ENCODE results near the gene ZNF420.
"Not testable (repeated sequence)": the region's sequence is repeated elsewhere in the genome, so short reads cannot be mapped to it uniquely, and the experiment has no call there.

The ZNF420 gene

DNA sequence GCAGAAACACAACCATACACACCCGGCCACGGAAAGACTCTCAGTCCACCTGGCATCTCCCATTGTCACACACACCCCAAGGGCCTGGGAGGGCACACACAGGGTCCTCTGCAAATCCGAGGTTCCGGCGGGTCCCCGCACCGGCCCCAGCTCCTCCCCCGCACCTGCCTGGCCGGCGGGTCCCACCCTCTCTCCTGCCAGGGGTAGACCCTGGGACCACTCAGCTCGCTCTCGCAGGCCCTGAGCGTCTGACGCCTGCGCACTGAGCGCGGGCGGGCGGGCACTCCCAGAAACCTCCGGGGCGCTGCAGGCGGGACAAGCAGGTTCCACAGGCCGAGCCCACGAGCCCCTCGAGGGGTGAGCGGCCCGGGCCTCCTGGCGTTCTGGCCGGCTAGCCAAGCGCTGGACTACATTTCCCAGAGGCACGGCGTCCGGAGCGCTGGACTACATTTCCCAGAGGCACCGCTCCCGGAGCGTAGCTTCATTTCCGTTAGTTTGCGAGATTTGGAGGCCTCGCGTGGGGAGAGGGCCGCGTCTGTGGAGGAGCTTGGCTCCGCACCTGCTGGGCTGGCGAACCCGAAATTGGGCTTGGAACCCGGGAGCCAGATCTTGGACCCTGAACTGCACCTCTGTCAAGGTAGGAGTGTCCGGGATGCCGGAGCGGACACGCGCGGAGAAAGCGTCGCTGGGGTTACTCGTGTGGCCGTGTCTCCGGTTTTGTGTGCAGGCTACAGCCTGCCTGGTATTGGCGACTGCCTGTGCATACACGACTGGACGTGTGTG, at the start of gene ZNF420:
Gene ZNF420 (plus strand): TSS at position 500 of the 783 bp plus-strand sequence. CDS start 10,686 bp downstream, outside the sequence.
- Histone ChIP-seq H3K4me3 (ENCODE audit: low read depth, low read length) (peak within 1 kb of the TSS; percentile 91), H3K9ac (ENCODE audit: low read depth, low read length) (peak within 1 kb of the TSS; percentile 80), H3K9me3 (ENCODE audit: control insufficient read depth, insufficient read depth, low read length) (no peaks in the 10 kb centered on the region), H3K27me3 (ENCODE audit: control insufficient read depth, insufficient read depth, low read length) (no peaks in the 10 kb centered on the region), H3K4me1 (ENCODE audit: control insufficient read depth, insufficient read depth, low read length) (no peaks in the 10 kb centered on the region), H3K36me3 (ENCODE audit: control insufficient read depth, insufficient read depth, low read length) (no peaks in the 10 kb centered on the region)

DNA sequence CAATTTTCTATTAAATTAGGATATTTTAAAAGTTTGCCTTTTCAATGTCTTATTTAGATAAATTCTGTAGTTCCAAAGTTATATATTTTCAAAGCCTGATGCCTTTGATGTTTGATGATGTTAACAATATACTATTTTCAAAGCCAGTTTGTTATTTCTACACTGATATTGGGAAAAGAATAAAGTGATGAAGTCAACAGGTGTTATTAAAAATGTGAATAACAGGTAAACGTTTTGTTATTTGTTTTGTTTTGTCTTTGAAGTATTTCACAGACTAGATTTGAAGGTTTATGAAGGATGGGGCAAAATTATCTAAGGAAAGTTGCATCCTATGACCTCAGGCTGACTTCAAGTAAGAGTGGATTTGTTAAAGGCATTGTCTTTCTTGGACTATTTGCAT, 33.1 kb upstream of the ZNF420 start:
- peaks cover 5% of the 10 kb centered on the region for H3K9me3 ChIP-seq (ENCODE audit: control insufficient read depth, insufficient read depth, low read length)
- no peaks in the 10 kb centered on the region for H3K36me3 ChIP-seq (ENCODE audit: control insufficient read depth, insufficient read depth, low read length)

DNA sequence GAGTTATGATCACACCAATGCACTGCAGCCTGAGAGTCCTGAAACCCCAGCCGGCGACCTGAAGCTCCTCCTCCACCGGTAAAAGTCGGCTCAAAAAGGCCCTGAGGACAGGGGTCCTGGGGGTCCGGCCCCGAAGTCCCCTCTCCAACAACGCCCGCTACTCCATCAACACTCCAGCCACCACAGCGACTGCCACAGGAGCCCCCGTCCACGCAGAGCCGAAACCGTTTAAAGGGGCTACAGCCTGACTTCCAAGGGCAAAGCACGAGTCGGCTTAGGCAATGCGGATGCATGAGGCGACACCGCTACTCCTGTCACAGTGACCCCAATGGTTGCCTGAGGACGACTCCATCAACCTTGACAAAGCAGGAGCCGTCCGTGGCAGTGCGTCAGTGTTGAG, 22.9 kb upstream of the ZNF420 start:
- H3K4me3 ChIP-seq (ENCODE audit: low read depth, low read length) = no peak overlapping the region
- no peaks in the 10 kb centered on the region for H3K27me3 ChIP-seq (ENCODE audit: control insufficient read depth, insufficient read depth, low read length)
- H3K9me3 ChIP-seq (ENCODE audit: control insufficient read depth, insufficient read depth, low read length) = peaks cover 21% of the 10 kb centered on the region
- H3K9ac ChIP-seq (ENCODE audit: low read depth, low read length) = no peak overlapping the region
- no peaks in the 10 kb centered on the region for H3K4me1 ChIP-seq (ENCODE audit: control insufficient read depth, insufficient read depth, low read length)
- H3K36me3 ChIP-seq (ENCODE audit: control insufficient read depth, insufficient read depth, low read length) = no peaks in the 10 kb centered on the region

More for the DNA sequence above, 33.1 kb upstream of the ZNF420 start:
- Histone ChIP-seq H3K27me3 (ENCODE audit: control insufficient read depth, insufficient read depth, low read length) (no peaks in the 10 kb centered on the region), H3K4me3 (ENCODE audit: low read depth, low read length) (no peak overlapping the region), H3K9ac (ENCODE audit: low read depth, low read length) (no peak overlapping the region), H3K4me1 (ENCODE audit: control insufficient read depth, insufficient read depth, low read length) (no peaks in the 10 kb centered on the region)

DNA sequence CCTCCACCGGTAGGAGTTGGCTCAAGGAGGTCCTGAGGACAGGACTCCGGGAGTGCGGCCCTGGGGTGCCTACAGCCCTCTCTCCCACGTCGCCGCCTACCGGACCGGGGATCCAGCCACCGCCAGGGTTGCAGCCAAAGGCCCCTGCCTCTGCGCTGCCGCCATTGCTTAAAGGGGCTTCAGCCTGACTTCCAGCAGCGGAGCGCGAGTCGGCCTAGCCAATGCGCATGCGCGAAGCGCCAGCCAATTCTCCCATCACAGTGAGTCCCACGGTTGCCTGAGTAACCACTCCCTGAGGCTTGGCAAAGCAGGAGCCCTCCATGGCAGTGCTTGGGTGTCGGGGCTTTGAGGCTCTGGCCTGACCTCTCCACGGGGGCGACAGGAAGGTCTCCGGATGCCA, 21.5 kb upstream of the ZNF420 start:
- H3K4me3 ChIP-seq (ENCODE audit: low read depth, low read length) = no peak overlapping the region
- H3K36me3 ChIP-seq (ENCODE audit: control insufficient read depth, insufficient read depth, low read length) = no peaks in the 10 kb centered on the region
- peaks cover 23% of the 10 kb centered on the region for H3K9me3 ChIP-seq (ENCODE audit: control insufficient read depth, insufficient read depth, low read length)
- no peak overlapping the region for H3K9ac ChIP-seq (ENCODE audit: low read depth, low read length)
- H3K4me1 ChIP-seq (ENCODE audit: control insufficient read depth, insufficient read depth, low read length) = no peaks in the 10 kb centered on the region
- no peaks in the 10 kb centered on the region for H3K27me3 ChIP-seq (ENCODE audit: control insufficient read depth, insufficient read depth, low read length)

DNA sequence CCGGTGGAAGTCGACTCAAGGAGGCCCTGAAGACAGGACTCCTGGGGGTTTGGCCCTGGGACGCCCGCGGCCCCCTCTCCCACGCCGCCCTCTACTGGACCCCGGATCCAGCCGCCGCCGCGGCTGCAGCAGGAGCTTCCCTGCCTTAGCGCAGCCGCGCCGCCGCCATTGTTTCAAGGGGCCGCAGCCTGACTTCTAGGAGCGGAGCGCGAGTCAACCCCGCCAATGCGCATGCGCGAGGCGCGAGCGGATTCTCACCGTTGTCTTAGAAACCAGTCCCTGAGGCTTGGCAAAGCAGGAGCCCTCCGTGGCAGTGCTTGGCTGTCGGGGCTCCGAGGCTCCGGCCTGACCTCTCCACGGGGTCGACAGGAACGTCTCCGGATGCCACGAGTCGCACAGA, 19.1 kb upstream of the ZNF420 start:
- H3K9me3 ChIP-seq (ENCODE audit: control insufficient read depth, insufficient read depth, low read length) = peaks cover 23% of the 10 kb centered on the region

DNA sequence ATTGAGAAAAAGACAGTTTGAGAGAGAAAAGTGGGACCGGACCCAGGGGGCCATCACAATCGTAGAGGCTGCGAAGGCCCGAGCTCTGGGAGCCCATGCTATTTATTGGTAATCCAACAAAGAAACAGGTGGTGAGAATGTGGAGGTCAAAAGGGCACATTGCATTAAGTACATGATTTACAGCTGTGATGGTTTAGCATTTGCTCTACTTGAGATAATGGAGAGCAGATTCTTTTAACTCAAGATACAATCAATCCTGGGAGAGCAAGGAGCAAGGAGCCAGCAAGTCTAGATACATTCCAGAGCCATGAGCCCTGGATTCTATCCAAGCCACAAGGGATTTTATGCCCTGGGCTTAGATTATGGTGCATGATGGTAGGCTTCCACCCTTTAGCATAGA, 13.3 kb upstream of the ZNF420 start:
- not testable (repeated sequence) for H3K4me1 ChIP-seq (ENCODE audit: control insufficient read depth, insufficient read depth, low read length); H3K36me3 ChIP-seq (ENCODE audit: control insufficient read depth, insufficient read depth, low read length); H3K27me3 ChIP-seq (ENCODE audit: control insufficient read depth, insufficient read depth, low read length); H3K4me3 ChIP-seq (ENCODE audit: low read depth, low read length); H3K9ac ChIP-seq (ENCODE audit: low read depth, low read length); H3K9me3 ChIP-seq (ENCODE audit: control insufficient read depth, insufficient read depth, low read length)

More for the DNA sequence above, 19.1 kb upstream of the ZNF420 start:
- Histone ChIP-seq H3K4me3 (ENCODE audit: low read depth, low read length) (no peak overlapping the region), H3K36me3 (ENCODE audit: control insufficient read depth, insufficient read depth, low read length) (no peaks in the 10 kb centered on the region), H3K9ac (ENCODE audit: low read depth, low read length) (no peak overlapping the region), H3K4me1 (ENCODE audit: control insufficient read depth, insufficient read depth, low read length) (no peaks in the 10 kb centered on the region), H3K27me3 (ENCODE audit: control insufficient read depth, insufficient read depth, low read length) (no peaks in the 10 kb centered on the region)

DNA sequence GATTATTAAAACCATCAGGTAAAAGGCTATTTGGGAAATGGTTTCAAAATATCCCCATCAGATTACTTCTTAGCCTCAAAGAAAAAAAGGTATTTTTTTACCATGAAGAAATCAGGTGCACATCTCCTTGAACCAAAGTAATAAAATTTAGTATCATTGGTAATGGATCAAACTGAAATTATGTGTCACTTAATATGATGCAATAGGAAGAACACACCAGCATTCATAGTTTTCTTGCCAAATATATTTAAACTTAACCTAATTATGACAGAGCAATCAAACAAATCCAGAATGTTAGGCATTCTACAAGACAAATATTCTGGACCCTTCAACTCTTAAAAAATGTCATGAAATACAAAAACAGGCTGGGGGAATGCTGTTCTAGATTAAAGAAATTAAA, 4.1 kb upstream of the ZNF420 start:
- H3K27me3 ChIP-seq (ENCODE audit: control insufficient read depth, insufficient read depth, low read length) = no peaks in the 10 kb centered on the region
- H3K4me1 ChIP-seq (ENCODE audit: control insufficient read depth, insufficient read depth, low read length) = no peaks in the 10 kb centered on the region
- no peaks in the 10 kb centered on the region for H3K36me3 ChIP-seq (ENCODE audit: control insufficient read depth, insufficient read depth, low read length)
- no peak overlapping the region for H3K4me3 ChIP-seq (ENCODE audit: low read depth, low read length)
- no peak overlapping the region for H3K9ac ChIP-seq (ENCODE audit: low read depth, low read length)
- no peaks in the 10 kb centered on the region for H3K9me3 ChIP-seq (ENCODE audit: control insufficient read depth, insufficient read depth, low read length)

DNA sequence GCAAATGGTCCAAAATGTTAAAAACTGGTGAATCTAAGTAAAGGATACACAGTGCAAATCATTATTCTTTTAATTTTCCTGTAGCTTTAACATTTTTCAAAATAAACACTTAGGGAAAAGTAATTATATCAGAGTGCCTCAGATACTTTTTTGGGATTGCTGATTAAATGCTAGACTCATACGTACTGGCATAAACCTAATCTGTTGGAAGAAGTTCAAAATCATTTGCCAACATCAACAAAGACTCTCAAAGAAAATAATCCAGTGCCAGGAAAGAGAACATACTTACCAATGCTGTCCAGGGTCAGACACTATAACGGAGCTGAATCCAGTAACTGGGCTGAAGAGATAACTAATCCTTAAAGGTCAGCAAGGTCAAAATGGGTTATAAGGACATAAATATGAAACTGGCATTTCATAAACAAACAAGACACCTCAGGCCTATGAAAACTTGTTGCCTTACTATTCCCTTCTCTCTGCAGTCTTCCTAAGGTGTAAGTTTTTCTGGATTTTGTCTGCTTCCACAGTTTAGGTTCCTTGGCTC, 3.3 kb upstream of the ZNF420 start:
- Histone ChIP-seq H3K4me1 (ENCODE audit: control insufficient read depth, insufficient read depth, low read length) (no peaks in the 10 kb centered on the region), H3K4me3 (ENCODE audit: low read depth, low read length) (no peak overlapping the region), H3K27me3 (ENCODE audit: control insufficient read depth, insufficient read depth, low read length) (no peaks in the 10 kb centered on the region), H3K9ac (ENCODE audit: low read depth, low read length) (no peak overlapping the region), H3K9me3 (ENCODE audit: control insufficient read depth, insufficient read depth, low read length) (no peaks in the 10 kb centered on the region), H3K36me3 (ENCODE audit: control insufficient read depth, insufficient read depth, low read length) (no peaks in the 10 kb centered on the region)

DNA sequence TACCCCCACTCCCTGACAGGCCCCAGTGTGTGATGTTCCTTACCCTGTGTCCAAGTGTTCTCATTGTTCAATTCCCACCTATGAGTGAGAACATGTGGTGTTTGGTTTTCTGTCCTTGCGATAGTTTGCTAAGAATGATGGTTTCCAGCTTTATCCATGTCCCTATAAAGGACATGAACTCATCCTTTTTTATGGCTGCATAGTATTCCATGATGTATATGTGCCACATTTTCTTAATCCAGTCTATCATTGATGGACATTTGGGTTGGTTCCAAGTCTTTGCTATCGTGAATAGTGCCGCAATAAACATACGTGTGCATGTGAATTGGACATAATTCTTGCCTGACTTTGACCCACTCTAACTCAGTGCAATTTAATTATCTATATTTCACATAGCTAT, 1.7 kb upstream of the ZNF420 start:
- not testable (repeated sequence) for H3K9me3 ChIP-seq (ENCODE audit: control insufficient read depth, insufficient read depth, low read length); H3K4me1 ChIP-seq (ENCODE audit: control insufficient read depth, insufficient read depth, low read length); H3K27me3 ChIP-seq (ENCODE audit: control insufficient read depth, insufficient read depth, low read length); H3K9ac ChIP-seq (ENCODE audit: low read depth, low read length); H3K36me3 ChIP-seq (ENCODE audit: control insufficient read depth, insufficient read depth, low read length); H3K4me3 ChIP-seq (ENCODE audit: low read depth, low read length)

DNA sequence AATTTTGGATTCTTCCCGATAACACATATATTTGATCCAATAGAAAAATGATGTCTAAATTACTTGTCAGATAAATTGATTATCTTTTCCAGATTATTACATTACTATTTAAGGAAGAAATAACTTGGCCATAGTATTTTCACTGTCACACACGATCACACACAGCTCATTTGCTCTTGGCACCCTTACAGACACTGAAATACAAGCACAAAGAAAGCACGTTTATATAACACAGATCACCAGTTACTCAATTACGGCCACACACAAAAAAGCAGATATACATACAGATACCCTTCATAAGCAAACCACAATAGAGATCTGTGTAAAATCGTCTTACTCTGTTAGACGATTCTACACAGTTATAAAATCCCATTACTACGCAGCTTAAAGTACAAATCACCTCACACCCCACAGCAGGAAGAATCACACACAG, 716 bp upstream of the ZNF420 start:
- peak overlapping the region; percentile 62 for H3K9ac ChIP-seq (ENCODE audit: low read depth, low read length)
- H3K9me3 ChIP-seq (ENCODE audit: control insufficient read depth, insufficient read depth, low read length) = no peaks in the 10 kb centered on the region
- H3K4me3 ChIP-seq (ENCODE audit: low read depth, low read length) = peak overlapping the region; percentile 91
- no peaks in the 10 kb centered on the region for H3K27me3 ChIP-seq (ENCODE audit: control insufficient read depth, insufficient read depth, low read length)
- no peaks in the 10 kb centered on the region for H3K36me3 ChIP-seq (ENCODE audit: control insufficient read depth, insufficient read depth, low read length)
- no peaks in the 10 kb centered on the region for H3K4me1 ChIP-seq (ENCODE audit: control insufficient read depth, insufficient read depth, low read length)

DNA sequence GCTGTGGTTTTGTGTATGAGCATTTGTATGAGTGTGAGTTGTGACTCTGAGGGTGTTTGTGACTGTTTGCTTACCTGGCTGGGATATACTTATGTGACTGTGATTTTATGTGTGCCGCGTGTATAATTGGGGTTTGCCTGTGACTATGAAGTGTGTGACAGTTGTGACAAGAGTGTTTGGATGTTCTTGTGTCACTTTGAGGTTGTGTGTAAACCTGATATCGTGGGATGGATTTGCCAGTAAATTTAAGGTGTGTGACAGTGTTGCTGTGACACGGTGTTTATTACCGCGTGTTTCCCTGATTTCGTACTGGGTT, 442 bp downstream of the ZNF420 start:
- no peaks in the 10 kb centered on the region for H3K27me3 ChIP-seq (ENCODE audit: control insufficient read depth, insufficient read depth, low read length)
- H3K36me3 ChIP-seq (ENCODE audit: control insufficient read depth, insufficient read depth, low read length) = no peaks in the 10 kb centered on the region
- no peaks in the 10 kb centered on the region for H3K4me1 ChIP-seq (ENCODE audit: control insufficient read depth, insufficient read depth, low read length)
- peak overlapping the region; percentile 80 for H3K9ac ChIP-seq (ENCODE audit: low read depth, low read length)
- no peaks in the 10 kb centered on the region for H3K9me3 ChIP-seq (ENCODE audit: control insufficient read depth, insufficient read depth, low read length)
- peak overlapping the region; percentile 91 for H3K4me3 ChIP-seq (ENCODE audit: low read depth, low read length)

DNA sequence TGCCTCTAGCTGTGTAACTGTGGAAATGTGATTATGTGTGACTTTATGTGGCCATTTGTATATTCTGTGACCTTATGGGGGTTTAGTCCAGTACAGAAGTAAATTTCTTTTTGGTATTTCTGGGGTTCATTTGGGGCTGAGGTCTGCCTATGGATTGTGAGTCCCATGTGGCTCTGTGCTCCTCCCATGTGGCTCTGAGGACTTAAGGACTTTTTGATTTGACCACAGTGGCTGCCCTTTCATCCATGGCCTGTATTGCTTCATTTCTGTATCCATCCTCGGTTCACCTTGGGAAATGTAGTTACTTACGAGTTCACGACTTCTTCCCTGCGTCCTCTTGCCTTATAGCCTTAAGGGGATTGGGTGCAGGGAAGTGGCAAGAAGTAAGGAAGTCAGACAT, 1.0 kb downstream of the ZNF420 start:
- H3K4me1 ChIP-seq (ENCODE audit: control insufficient read depth, insufficient read depth, low read length) = no peaks in the 10 kb centered on the region
- no peaks in the 10 kb centered on the region for H3K9me3 ChIP-seq (ENCODE audit: control insufficient read depth, insufficient read depth, low read length)
- H3K9ac ChIP-seq (ENCODE audit: low read depth, low read length) = no peak overlapping the region
- H3K27me3 ChIP-seq (ENCODE audit: control insufficient read depth, insufficient read depth, low read length) = no peaks in the 10 kb centered on the region
- no peaks in the 10 kb centered on the region for H3K36me3 ChIP-seq (ENCODE audit: control insufficient read depth, insufficient read depth, low read length)
- H3K4me3 ChIP-seq (ENCODE audit: low read depth, low read length) = peak overlapping the region; percentile 91

All from iPS-15b (cell line).